Heart left ventricle (tissue), 13 donors: ENCODE measurements around the gene CRMP1.

Experiments used
- CTCF ChIP-seq, 12 donors: fragments of 200-600 bp; sonication (generic) in 4 of 12; IDR thresholded peaks; one replicate each; pipeline versions ENCODE4 v1.5.0 to v1.8.0; 2018 to 2022; ENCODE audit warnings: antibody characterized with exemption in 12 of 12, mild to moderate bottlenecking in 5 of 12
- POLR2A ChIP-seq, 2 donors: fragments of 450-650 bp; IDR thresholded peaks; one replicate each; pipeline ENCODE4 v1.6.1; 2017; ENCODE audit warnings: antibody characterized with exemption in 2 of 2, mild to moderate bottlenecking in 2 of 2, moderate library complexity in 2 of 2
- donor health status: ischemic (EF 13 %, LVEDD 7.1; RV severe dilation, severe dysfunction).
- donor health status: DM: no; HTN: yes; CAD: no.
- donor health status: DM: no; HTN: no; CAD: no.
- donor health status: ischemic (EF 25% LVEDD 6.9; RV normal size, moderate dysfunction).
- donor health status: ischemic (EF 25% LVEDD 5.7; RV mildly dilated, moderate dysfunction).
- donor health status: ischemic (EF 35%, LVEDD 5.7; RV mildly dilated, moderate dysfunction).
- donor health status: nonischemic (EF 11% LVEDD 7.7; RV severe dilation, severe dysfunction).
- donor health status: DM: yes; HTN: yes; CAD: no.
- donor health status: PGD.
- donor health status: ischemic (EF 29% LVEDD 5.4; RV normal size, mild dysfunction).
- donor health status: nonischemic (EF 23%, LVEDD 6.1; RV moderate dilation, normal function).

GRCh38 chr4:5825321-5826041 lies 67.4 kb downstream of the CRMP1 start:
- TF ChIP-seq CTCF (IDR thresholded peaks at IDR 0.05) (no peak), POLR2A (IDR thresholded peaks at IDR 0.05) (no peak)
